SIG-M5 treated with dmso at 0.1 percent for 504 hours (cell line): ENCODE results near the gene MRPL16.
"Not testable (repeated sequence)": the region's sequence is repeated elsewhere in the genome, so short reads cannot be mapped to it uniquely, and the experiment has no call there.

Source experiments
- DNase-seq: peaks from one replicate; lab custom pipeline; 2025; ENCODE audit not compliant: unreplicated experiment; lab: John Stamatoyannopoulos, UW

MRPL16 gene

DNA sequence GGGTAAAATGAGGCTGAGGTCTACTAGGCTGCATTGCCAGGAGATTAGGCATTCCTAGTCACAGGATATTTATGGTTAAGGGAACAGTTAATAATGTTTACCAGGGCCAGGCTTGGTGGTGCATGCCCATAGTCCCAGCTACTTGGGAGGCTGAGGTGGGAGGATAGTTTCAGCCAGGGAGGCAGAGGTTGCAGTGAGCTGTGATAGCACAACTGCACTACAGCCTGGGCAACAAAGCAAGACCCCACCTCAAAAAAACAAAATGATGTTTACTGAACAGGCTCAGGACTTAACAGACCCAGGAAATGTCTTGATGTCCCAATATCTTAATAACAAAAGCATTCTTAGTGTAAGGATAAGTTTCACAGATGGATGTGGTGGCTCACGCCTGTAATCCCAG, 2.8 kb upstream of the MRPL16 start:
- no peak for DNase-seq

DNA sequence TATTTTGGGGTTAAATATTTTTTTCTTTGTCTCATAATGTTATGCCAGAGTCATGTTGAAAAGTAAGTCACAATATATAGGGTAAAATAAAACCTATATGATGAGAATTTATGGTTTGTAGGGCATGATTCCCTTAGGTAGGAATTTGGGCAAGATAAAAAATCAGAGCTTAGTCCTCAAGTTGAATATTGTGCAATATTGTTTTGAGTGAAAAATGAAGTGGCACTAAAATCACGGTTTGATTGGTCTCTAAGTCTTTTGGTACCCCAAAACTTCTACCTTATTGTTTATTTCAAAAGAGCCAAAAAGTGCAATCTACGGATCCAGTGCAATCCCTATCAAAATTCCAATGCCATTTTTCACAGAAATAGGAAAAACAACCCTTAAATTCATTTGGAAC, 1.6 kb upstream of the MRPL16 start:
- no peak for DNase-seq

DNA sequence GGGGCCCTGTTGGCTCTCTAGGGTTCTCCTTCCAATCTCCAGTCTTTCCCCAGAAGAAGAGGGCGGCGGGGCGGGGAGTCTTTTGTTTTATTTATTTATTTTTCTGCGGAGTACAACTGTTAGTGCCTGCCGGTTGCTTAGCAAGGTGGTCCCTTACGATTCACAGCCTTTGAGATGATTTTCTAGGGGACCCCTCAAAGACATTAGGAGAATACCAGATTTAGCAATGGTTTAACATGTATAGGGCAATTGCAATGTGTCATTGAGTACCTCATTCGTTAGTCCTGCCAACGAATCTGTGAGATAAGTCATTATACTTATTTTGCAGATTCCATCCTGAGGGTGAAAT, 307 bp upstream of the MRPL16 start:
- DNase-seq: no peak

DNA sequence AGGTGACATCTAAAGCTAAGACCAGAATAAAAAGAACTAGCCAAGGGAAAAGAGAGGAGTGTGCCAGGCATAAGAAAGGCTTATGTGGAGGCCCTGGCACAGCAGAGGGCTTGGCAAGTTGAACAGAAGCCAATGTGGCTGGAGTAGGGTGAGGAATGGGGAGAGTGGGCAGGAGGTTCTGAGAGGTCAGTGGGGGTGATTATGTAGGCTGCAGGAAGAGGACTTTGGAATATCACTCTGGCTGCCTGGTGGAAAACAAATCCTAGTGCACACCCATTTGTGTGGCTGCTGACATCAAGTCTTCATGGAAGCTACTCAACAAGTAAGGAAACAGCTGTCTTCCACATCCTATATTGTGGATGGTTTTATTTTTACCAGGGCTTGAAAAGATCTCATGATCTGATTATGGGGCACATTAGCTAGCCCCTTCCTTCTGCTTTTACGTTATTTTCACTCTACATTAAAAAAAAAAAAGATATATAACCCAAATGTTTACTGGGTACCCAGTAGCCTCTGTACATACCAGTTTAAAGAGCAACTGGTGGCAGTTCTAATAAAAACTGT, 3.4 kb downstream of the MRPL16 start:
- DNase-seq: no peak

DNA sequence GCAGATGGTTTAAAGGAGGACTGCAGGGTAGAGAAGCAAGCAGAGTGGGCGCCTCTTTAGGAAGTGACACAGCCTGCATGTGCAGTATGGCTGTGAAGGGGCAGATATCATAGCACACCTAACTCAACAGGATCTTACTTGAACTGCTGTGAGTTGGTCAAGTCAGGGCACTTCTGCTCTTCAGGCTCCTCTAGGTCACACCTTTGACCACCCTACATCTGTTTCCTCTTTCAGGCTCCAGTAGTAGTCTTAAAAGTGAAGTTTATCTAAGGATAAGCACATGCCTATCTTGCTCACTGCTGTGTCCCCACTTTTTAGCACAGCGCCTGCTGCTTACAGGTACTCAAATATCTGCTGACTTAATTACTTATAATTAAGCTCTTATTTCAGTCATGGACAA, 6.5 kb downstream of the MRPL16 start:
- no peak for DNase-seq

DNA sequence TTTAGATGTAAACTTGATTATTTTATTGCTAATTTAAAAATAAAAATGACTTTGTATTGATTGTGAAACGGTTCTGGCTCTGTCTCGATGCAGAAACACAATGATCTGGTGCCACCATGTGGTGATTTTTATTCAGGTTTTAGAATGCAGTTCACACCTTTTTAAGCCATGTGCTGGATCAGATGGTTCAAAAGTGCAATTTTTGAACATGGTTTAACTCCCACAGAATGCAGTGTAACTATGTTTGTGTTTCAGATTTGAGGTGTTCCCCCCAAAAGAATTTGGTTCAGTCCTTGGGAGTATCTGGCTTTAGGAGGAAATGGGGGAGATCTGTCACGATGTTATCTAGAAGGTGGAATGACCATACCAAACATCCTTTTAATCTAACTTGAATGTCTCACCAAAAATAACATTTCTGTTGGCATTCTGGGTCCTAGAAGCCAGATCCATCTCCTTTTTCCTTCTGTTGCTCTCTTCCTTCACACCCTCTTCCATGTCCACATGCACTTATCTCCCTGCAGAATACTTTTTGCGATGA, 7.9 kb downstream of the MRPL16 start:
- DNase-seq: peak; percentile 27

DNA sequence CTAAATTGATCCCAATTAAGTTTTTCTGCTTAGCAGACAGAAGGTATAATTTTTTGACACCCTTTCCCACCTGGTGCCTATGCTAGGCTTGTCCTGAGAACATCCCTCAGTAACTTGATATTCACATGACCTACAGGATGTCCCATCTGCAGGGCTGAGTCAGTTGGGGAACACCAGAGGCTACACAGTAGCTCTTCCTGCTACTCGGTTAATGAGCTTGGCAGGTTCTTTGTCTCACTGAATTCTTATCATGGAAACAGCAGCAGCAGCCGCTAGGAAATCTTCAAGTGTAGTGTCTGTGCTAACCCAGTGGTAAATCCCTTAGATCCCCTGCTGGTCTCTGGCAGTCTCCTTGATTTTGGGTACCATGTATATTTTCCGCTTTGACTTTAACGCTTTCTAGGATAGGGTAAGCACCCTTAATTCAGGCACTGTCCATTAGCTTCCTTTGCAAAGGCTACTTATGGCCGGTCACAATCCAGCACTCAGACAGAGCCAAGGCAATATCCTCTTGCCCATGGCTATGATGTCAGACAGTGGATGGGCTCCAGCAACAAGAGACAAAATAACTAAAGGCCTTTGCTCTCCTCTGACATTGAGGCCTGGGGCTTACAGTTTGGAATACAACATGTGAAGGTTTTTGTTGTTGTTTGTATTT, 8.5 kb downstream of the MRPL16 start:
- no peak for DNase-seq

DNA sequence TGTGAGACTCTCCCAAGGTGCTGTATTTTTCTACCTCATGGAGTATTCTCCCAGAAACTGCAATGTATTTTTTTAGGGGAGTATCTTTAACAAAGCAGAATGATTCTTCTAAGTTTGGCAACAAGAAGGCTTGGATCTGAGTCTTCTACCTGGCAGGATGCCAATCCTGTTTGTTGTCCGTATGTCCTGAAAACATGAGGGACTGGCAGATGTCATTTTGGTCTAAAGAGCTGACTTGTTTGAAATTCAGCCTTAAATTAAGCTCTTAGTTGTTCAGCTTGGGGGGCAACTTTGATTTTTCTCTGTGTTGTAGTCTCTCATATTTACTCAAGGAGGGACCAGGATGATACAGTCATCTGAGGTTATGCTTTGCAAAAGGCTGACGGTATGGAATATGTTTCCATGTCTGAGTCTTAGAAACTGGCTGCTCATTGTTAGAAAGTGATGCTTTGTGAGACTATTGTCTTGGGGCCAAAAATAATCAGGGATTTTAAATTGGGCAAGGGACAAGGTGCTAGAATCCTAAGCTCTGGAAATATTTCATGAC, 9.3 kb downstream of the MRPL16 start:
- no peak for DNase-seq

DNA sequence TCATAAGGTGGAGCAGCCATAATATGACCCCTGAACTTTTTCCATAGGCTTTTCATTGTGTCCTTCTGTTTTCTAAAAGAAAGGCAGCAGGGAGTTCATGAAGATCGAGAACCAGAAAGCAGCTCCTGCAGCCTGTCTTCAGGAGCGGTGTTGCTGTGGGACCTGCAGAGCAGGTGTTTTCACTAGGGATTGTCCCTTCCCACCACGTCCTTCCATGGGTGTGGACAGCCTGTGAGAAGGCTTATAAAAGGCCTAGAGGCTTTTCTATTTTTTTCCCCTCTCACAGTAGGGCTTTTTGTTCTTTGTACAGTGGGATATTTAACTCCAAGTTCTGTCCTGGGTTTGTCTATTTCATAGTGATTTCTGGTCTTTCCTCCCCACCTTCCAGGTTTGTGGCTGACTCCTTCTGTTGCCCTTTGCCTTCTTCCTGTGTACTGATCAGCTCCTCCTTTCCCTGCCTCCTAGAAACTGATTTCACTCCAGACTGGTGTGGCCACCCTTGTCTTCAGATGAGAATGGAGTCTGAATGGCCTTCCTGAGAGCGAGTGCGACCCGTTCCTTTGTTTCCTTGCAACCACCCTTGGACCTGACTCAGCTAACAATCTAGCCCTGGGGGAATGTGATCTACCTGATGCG, 10.1 kb downstream of the MRPL16 start:
- DNase-seq: no peak

DNA sequence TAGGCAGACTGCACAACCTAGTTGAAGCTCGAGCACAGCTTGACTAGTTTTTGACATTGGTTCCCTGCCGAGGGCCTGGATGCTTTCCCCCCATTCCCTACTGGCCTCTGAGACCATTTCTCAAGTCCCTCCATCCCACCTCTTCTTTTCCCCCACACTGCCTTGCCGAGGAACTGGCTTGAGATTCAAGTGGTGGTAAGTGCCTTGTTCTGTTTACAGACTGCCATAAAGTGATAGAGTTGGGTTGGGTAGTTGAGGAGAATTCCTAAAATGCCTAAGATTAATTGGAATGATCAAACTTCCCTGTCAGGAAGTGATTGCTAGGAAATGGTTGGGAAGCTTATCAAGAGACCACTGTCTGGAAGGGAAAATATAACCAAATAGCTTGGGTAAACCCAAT, 16.2 kb downstream of the MRPL16 start:
- DNase-seq: no peak

DNA sequence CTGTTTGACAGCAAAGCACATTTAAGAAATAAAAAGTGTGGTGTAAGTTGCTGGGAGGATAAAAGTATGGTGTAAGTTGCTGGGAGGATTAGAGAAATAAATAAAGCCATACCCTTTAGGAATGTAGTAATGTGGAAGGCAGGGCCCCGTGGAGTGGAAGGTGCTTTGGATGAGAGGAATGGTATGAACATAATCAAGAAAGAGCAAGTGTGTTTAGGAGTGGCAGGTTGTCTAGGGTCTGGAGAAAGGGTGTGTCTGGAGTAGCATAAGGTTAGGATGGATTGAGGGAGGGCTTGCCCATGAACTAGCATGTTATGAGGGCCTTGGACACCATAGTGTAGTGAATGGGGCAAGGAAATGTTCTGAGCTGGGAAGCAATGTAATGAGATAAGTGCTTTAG, 18.1 kb downstream of the MRPL16 start:
- DNase-seq: no peak

DNA sequence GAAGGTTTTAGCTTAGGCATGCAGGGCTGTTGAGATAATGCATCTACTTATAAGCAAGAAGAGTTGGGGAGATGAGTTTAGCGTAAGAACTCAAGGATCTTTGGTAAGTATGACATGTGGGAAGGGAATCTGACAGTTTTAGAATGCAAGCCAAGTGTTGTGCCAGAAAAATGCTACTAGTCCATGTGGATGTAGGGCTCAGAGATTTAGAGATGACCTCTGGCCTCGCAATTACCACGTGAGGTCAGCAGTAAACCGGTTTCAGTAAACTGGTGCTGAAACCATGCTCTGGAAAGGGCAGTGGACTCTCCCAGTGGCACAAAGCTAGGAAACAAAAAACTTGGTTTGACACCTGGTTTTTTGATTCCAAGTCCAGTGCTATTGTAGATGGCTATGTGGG, 18.9 kb downstream of the MRPL16 start:
- no peak for DNase-seq

DNA sequence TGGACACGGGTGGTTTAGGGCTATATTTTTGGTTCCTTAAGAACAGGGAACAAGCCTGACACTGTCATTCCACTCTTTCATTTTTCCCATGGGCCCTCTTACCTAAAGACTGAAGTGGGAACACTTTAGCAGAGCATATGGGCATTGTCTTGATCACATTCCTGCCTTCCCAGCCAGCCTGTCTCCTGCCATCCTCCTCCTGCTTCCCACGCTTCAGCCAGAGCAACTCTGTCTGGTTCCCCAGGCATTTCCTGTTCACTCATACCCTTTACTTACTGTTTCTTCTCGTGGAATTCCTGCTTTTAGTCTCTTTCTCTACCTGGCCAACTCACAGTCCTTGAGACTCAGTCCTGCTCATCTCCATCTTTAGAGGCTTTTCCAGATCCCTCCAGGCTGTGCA, 22.8 kb downstream of the MRPL16 start:
- DNase-seq: no peak

DNA sequence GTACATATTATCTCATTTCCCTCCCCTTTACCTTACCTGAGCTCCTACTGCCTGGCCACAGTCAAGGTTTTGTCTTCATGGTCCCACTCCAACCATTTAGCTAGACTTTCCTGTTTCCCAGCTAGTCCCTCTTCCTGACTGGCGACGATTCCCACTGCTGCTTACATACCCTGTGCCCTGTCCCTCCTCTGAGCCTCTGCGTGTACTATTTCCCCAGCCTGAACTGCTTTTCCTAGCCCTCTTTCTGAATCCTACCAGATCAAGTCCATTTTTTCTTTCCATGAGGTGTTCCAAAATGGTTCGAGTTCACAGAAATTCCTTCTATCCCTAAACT, 23.4 kb downstream of the MRPL16 start:
- DNase-seq: no peak

DNA sequence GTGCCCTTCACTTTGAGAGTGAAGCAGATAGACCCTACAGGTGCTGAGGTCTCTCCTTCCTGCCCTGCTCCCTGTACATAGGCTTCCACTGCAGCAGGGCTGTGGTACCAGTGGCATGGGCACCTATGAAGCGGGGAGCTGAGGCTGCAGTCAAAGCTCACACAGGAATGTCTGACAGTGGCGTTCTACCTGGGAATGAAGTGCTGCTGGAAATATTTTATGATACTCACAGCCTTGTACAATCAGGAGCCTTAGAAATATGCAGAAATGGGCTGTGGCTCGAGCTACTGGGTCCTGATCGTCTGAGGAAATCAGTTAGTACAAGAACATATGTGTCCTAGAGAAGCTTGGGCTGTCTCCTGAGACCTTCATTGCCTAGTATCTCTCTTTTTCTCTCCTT, 24.8 kb downstream of the MRPL16 start:
- no peak for DNase-seq

DNA sequence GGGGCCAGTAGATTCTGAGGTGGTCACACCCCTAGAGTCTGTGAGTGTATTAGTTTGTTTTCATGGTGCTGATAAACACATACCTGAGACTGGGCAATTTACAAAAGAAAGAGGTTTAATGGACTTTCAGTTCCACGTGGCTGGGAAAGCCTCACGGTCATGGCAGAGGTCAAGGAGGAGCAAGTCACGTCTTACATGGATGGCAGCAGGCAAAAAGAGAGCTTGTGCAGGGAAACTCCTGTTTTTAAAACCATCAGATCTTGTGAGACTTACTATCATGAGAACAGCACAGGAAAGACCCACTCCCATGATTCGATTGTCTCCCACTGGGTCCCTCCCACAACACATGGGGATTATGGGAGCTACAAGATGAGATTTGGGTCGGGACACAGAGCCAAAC, 26.1 kb downstream of the MRPL16 start:
- not testable (repeated sequence) for DNase-seq

DNA sequence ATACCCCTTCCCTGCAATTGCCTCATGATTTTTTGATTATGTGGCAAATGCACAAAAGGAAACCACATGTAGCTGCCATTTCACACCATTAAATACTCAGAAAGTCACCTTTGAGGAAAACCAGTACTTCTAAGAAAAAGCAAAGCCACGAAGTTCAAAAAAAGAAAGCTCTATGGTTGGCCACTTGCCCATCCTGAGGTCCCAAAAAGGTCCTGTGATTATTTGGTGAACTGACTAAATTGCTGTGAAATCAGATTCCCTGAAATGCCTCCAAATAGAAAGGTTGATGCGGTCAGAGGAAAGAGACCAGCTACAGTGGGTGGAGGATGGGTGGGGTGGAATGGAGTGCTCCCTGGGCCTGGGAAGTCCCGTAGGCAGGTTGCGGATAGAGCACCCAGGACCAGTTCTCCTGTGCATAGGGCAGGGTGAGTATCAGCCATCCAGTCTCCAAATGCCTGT, 26.9 kb downstream of the MRPL16 start:
- DNase-seq: no peak

DNA sequence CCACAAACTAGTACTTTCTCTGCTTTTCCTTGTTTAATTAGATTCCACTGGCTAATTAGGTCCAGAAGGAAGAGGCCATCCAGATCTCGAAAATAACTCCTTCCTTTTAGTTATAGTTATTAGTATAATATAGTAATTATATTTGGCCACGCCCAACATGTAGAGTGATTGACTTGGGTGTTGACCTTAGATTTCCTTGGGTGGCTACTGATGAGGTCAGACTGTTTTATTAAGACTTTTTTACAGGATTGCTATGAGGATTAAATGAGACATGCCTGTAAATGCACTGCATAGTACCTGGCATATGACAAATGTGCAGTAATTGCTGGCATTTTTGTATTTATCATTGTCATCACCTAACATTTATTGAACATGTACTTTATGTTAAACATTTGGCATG, 28.5 kb downstream of the MRPL16 start:
- DNase-seq: no peak

DNA sequence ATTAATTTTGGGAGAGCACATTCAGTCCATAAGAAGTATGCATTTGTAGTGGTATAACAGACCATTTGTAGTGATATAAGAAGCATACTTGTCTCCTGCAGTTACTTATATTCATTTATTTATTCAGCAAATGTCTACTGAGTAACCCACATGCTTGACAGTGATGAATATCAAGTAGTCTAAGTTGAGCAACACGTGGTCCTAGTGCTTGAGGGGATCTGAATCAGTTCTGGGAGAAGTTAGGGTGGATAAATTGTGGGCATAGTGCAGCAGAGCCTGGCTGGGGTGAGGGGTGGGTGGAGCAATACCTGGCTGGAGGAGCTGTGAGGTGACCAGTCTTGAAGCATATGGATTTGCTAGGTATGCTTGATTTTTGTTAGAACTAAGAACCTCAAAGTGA, 31.1 kb downstream of the MRPL16 start:
- DNase-seq: no peak

DNA sequence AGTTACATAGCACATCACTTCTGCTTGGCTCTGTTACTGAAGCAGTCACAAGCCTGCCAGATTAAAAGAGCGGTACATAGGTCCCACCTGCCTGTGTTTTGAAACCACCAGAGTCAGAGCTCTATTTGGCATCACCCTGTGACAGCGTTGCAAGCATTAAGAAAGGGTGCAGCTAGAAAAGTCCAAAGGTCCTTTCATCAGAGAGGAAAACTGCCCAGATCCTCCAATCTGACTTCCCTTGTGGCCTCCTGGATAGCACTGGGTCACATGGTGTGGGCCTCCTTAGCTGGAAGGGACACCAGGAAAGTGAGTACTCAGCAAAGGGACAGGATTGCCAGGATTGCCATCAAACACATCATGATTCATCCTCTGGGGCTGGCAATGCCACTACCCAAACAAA, 32.5 kb downstream of the MRPL16 start:
- DNase-seq: no peak

DNA sequence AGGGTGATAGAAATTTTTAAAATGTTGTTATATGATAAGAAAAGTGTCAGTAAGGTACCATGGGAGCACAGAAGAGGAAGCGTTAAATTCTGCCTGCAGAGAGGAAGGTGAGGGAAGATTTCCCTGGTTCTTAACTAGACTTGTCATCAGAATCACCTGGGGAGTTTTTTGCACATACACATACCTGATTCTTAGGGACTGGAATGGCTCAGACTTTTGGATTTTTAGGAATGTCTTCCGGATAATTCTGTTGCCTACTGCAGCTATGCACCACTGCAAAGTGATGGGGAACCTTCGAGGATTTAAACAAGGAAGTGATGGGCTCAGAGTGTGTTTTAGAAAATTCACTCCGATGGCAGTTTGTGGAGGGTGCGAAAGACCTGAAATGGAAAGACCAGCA, 33.5 kb downstream of the MRPL16 start:
- DNase-seq: no peak
